ENCODE results near the gene NMD3.
"Not testable (repeated sequence)": the region's sequence is repeated elsewhere in the genome, so short reads cannot be mapped to it uniquely, and the experiment has no call there.

DNA sequence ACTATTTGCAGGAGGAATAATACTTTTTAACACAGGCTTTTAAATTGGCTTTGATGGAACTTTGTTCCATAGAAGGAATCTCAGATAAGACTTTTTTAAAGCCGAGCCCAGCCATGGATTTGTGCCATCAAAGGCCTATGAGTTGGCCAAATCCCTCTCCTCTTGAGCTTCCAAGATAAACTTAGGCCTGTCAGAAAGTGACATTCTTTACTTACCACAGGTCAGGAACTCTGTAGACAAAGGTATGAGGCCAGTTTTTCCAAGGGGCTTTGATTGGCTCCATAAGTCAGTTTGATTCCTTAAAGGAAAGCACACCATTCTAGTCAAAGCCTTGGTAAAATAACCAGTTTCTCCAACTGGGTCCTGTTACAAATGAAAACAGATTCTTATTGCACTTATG, 39.7 kb upstream of the NMD3 start:
- TF ChIP-seq ZNF510 (CRISPR knock-in tag; IDR thresholded peaks at IDR 0.05; ENCODE audit: low read depth); NFE2L2 (IDR thresholded peaks at IDR 0.05; ENCODE audit: low read length); CHD2 (IDR thresholded peaks at IDR 0.05; ENCODE audit: low read depth, low read length); ZNF296 (CRISPR knock-in tag; conservative IDR thresholded peaks at IDR 0.05); ZNF337 (CRISPR knock-in tag; IDR thresholded peaks at IDR 0.05; ENCODE audit: borderline replicate concordance, low read depth): not testable (repeated sequence)
- TF ChIP-seq, protein P1, sequence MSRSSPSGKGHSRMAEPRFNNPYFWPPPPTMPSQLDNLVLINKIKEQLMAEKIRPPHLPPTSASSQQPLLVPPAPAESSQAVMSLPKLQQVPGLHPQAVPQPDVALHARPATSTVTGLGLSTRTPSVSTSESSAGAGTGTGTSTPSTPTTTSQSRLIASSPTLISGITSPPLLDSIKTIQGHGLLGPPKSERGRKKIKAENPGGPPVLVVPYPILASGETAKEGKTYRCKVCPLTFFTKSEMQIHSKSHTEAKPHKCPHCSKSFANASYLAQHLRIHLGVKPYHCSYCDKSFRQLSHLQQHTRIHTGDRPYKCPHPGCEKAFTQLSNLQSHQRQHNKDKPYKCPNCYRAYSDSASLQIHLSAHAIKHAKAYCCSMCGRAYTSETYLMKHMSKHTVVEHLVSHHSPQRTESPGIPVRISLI (CRISPR knock-in tag; IDR thresholded peaks at IDR 0.05; ENCODE audit: borderline replicate concordance), result not testable (repeated sequence)
- TF ChIP-seq, protein P2, sequence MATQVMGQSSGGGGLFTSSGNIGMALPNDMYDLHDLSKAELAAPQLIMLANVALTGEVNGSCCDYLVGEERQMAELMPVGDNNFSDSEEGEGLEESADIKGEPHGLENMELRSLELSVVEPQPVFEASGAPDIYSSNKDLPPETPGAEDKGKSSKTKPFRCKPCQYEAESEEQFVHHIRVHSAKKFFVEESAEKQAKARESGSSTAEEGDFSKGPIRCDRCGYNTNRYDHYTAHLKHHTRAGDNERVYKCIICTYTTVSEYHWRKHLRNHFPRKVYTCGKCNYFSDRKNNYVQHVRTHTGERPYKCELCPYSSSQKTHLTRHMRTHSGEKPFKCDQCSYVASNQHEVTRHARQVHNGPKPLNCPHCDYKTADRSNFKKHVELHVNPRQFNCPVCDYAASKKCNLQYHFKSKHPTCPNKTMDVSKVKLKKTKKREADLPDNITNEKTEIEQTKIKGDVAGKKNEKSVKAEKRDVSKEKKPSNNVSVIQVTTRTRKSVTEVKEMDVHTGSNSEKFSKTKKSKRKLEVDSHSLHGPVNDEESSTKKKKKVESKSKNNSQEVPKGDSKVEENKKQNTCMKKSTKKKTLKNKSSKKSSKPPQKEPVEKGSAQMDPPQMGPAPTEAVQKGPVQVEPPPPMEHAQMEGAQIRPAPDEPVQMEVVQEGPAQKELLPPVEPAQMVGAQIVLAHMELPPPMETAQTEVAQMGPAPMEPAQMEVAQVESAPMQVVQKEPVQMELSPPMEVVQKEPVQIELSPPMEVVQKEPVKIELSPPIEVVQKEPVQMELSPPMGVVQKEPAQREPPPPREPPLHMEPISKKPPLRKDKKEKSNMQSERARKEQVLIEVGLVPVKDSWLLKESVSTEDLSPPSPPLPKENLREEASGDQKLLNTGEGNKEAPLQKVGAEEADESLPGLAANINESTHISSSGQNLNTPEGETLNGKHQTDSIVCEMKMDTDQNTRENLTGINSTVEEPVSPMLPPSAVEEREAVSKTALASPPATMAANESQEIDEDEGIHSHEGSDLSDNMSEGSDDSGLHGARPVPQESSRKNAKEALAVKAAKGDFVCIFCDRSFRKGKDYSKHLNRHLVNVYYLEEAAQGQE (IDR thresholded peaks at IDR 0.05; ENCODE audit: borderline replicate concordance in 1 of 2, low read depth in 1 of 2, low read length in 2 of 2), result not testable (repeated sequence)
